ENCODE results near the gene GPR37L1. TPM values are rescaled to one million over a fixed set of nuclear protein-coding genes. Genes with fewer than 3 reads are reported as not detected.
"Not testable (repeated sequence)": the region's sequence is repeated elsewhere in the genome, so short reads cannot be mapped to it uniquely, and the experiment has no call there.

GPR37L1 gene
- total and polyA plus RNA-seq, 2 of the 4 experiments (the other 2 are of a cell fraction), result 0.02 TPM; not detected in 1

DNA sequence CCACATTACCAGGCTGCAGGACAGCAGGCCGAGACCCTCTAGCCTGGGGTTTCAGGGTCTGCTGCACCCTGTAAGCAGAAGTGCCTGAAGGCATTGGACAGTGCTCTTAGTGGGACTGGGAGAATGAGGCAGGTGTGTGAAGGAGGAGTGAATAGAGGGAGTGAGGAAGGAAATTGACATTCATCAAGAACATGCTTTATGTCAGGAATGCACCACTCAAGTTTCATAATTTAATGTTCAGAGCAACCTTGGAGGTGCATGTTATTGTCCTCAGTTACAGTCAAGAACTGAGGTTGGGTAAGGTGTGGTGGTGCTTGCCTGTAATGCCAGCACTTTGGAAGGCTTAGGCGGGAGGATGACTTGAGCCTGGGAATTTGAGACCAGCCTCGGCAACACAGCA is 11.7 kb upstream of the GPR37L1 start:
- H3K9ac ChIP-seq (ENCODE audit: low read depth, low read length), result no peak overlapping the region
- H2BK15ac ChIP-seq (ENCODE audit: low read depth, low read length), result no peak overlapping the region
- H3K23ac ChIP-seq (ENCODE audit: low read depth, low read length), result no peak overlapping the region
- ChIA-PET CTCF (no interaction called here), POLR2A (ENCODE audit: unreplicated experiment) (no interaction called here)
- H3K27ac ChIP-seq (ENCODE audit: insufficient read depth, low read length), result no peak overlapping the region
- peaks cover 2% of the 10 kb centered on the region; the same call in 1 of the 2 replicates for H3K27me3 ChIP-seq (ENCODE audit: control insufficient read depth, insufficient read depth, low read length)
- H2BK20ac ChIP-seq (ENCODE audit: low read depth, low read length), result no peak overlapping the region
- H2AK9ac ChIP-seq (replicated peaks; ENCODE audit: low read depth, low read length, poor library complexity), result no peak overlapping the region
- H3K9me1 ChIP-seq (ENCODE audit: insufficient read depth, low read length), result peaks cover under 1% of the 10 kb centered on the region; the same call in 1 of the 2 replicates
- no peak overlapping the region for H4K91ac ChIP-seq (ENCODE audit: insufficient read depth, low read depth, low read length)
- in situ Hi-C loops (cut with MboI; ENCODE audit: low sequenced_read_pairs), result no loop called here
- no peak overlapping the region for H2AK5ac ChIP-seq (ENCODE audit: low read depth, low read length)
- 100% methylated on average over 1 of the region's 3 CpGs; no CpG with 5 or more reads in 1 of the 2 experiments for WGBS, 2 experiments (ENCODE audit: extremely low coverage in 2 of 2, insufficient read length in 1 of 2)
- no peaks in the 10 kb centered on the region for H3K9me3 ChIP-seq (ENCODE audit: control insufficient read depth, insufficient read depth, low read length)
- H3K79me1 ChIP-seq (ENCODE audit: low read depth in 1 of 2, low read length in 2 of 2), result no peaks in the 10 kb centered on the region
- ATAC-seq (ENCODE audit: low read depth) (no peak), DNase-seq (no peak)
- no peak overlapping the region for H4K8ac ChIP-seq (ENCODE audit: low read depth in 2 of 2, low read length in 2 of 2)
- H3K4me2 ChIP-seq (ENCODE audit: low read depth, low read length), result no peak overlapping the region
- H3K4ac ChIP-seq (ENCODE audit: low read depth, low read length), result no peak overlapping the region
- no peak overlapping the region for H3K14ac ChIP-seq (replicated peaks; ENCODE audit: low read depth, low read length)
- no TSS peak for BruUV-seq (replicated peaks)
- H4K20me1 ChIP-seq (ENCODE audit: insufficient read depth, low read length), result no peaks in the 10 kb centered on the region
- no peaks in the 10 kb centered on the region for H3K36me3 ChIP-seq (ENCODE audit: control insufficient read depth, insufficient read depth, low read length)
- dilution Hi-C loops (cut with HindIII; ENCODE audit: low sequenced_read_pairs, unreplicated experiment), result no loop called here
- H2BK5ac ChIP-seq (ENCODE audit: low read depth, low read length, poor library complexity, severe bottlenecking), result no peak overlapping the region
- H3K4me1 ChIP-seq (ENCODE audit: control insufficient read depth, insufficient read depth, low read length), result peaks cover 6% of the 10 kb centered on the region; the same call in 1 of the 2 replicates
- H4K5ac ChIP-seq (ENCODE audit: low read depth, low read length), result no peak overlapping the region
- no peak overlapping the region for H3K4me3 ChIP-seq (ENCODE audit: insufficient read depth, low read depth, low read length)
- TF ChIP-seq CEBPB (IDR thresholded peaks at IDR 0.05; ENCODE audit: low read depth, low read length) (no peak), MAFK (IDR thresholded peaks at IDR 0.05; ENCODE audit: low read depth, low read length) (no peak), POLR2A (IDR thresholded peaks at IDR 0.05; ENCODE audit: low read depth, low read length) (no peak), RFX5 (IDR thresholded peaks at IDR 0.05; ENCODE audit: low read depth, low read length) (no peak), SMC3 (IDR thresholded peaks at IDR 0.05; ENCODE audit: low read depth, low read length) (no peak), NFE2L2 (IDR thresholded peaks at IDR 0.05; ENCODE audit: low read depth, low read length) (no peak), RAD21 (IDR thresholded peaks at IDR 0.05; ENCODE audit: low read length) (no peak)
- intact Hi-C loops (cut with micrococcal nuclease), result loop anchor here (10.0 kb wide), 1 partner anchor 226 kb away; the partner anchor contains the start of gene SHISA4
- no peak overlapping the region for H2AFZ ChIP-seq (replicated peaks; ENCODE audit: low read length, poor library complexity)
- no peak overlapping the region for H2BK120ac ChIP-seq (ENCODE audit: low read depth, low read length)
- H3K56ac ChIP-seq (ENCODE audit: extremely low read depth, insufficient read depth, low read length), result no peak overlapping the region
- no peak overlapping the region for H3K18ac ChIP-seq (ENCODE audit: low read depth, low read length)

DNA sequence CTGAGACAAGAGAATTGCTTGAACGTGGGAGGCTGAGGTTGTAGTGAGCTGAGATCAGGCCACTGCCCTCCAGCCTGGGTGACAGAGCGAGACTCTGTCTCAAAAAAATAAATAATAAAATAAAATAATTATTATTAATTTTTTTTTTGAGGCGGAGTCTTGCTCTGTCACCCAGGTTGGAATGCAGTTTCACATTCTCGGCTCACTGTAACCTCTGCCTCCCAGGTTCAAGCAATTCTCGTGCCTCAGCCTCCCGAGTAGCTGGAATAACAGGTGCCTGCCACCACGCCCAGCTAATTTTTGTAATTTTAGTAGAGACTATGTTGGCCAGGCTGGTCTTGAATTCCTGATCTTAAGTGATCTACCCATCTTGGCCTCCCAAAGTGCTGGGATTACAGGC is 11.1 kb upstream of the GPR37L1 start:
- 80% methylated on average over 1 of the region's 7 CpGs; no CpG with 5 or more reads in 1 of the 2 experiments for WGBS, 2 experiments (ENCODE audit: extremely low coverage in 2 of 2, insufficient read length in 1 of 2)
- H3K18ac ChIP-seq (ENCODE audit: low read depth, low read length); H3K56ac ChIP-seq (ENCODE audit: extremely low read depth, insufficient read depth, low read length); H2BK120ac ChIP-seq (ENCODE audit: low read depth, low read length); H3K23ac ChIP-seq (ENCODE audit: low read depth, low read length); H2AK5ac ChIP-seq (ENCODE audit: low read depth, low read length); H2BK5ac ChIP-seq (ENCODE audit: low read depth, low read length, poor library complexity, severe bottlenecking); H2BK15ac ChIP-seq (ENCODE audit: low read depth, low read length); in situ Hi-C loops (cut with MboI; ENCODE audit: low sequenced_read_pairs); H2BK20ac ChIP-seq (ENCODE audit: low read depth, low read length); H3K4me3 ChIP-seq (ENCODE audit: insufficient read depth, low read depth, low read length); H4K91ac ChIP-seq (ENCODE audit: insufficient read depth, low read depth, low read length); H2AFZ ChIP-seq (replicated peaks; ENCODE audit: low read length, poor library complexity); H4K20me1 ChIP-seq (ENCODE audit: insufficient read depth, low read length); DNase-seq; H3K14ac ChIP-seq (replicated peaks; ENCODE audit: low read depth, low read length); CTCF ChIA-PET; H3K36me3 ChIP-seq (ENCODE audit: control insufficient read depth, insufficient read depth, low read length); H3K27ac ChIP-seq (ENCODE audit: insufficient read depth, low read length); POLR2A ChIA-PET (ENCODE audit: unreplicated experiment); H3K27me3 ChIP-seq (ENCODE audit: control insufficient read depth, insufficient read depth, low read length); H3K4ac ChIP-seq (ENCODE audit: low read depth, low read length); H3K4me2 ChIP-seq (ENCODE audit: low read depth, low read length); H2AK9ac ChIP-seq (replicated peaks; ENCODE audit: low read depth, low read length, poor library complexity); H3K9ac ChIP-seq (ENCODE audit: low read depth, low read length); ATAC-seq (ENCODE audit: low read depth); H4K8ac ChIP-seq (ENCODE audit: low read depth in 2 of 2, low read length in 2 of 2); H3K4me1 ChIP-seq (ENCODE audit: control insufficient read depth, insufficient read depth, low read length); dilution Hi-C loops (cut with HindIII; ENCODE audit: low sequenced_read_pairs, unreplicated experiment); H3K9me1 ChIP-seq (ENCODE audit: insufficient read depth, low read length); BruUV-seq (replicated peaks); H4K5ac ChIP-seq (ENCODE audit: low read depth, low read length); H3K79me1 ChIP-seq (ENCODE audit: low read depth in 1 of 2, low read length in 2 of 2); H3K9me3 ChIP-seq (ENCODE audit: control insufficient read depth, insufficient read depth, low read length): not testable (repeated sequence)
- intact Hi-C loops (cut with micrococcal nuclease), result loop anchor here (10.0 kb wide), 1 partner anchor 227 kb away; the partner anchor contains the start of gene SHISA4

Data from IMR-90 (cell line).